HG03064 (cell line): ENCODE results near the gene DENND10.
"Not testable (repeated sequence)": the region's sequence is repeated elsewhere in the genome, so short reads cannot be mapped to it uniquely, and the experiment has no call there.

Experiments used
- ATAC-seq: cut with Tn5 transposase; IDR thresholded peaks from one replicate; pipeline ENCODE4 v1.9.1; 2021; ENCODE audit warnings: low read depth; ENCODE audit not compliant: unreplicated experiment

The DENND10 gene

DNA sequence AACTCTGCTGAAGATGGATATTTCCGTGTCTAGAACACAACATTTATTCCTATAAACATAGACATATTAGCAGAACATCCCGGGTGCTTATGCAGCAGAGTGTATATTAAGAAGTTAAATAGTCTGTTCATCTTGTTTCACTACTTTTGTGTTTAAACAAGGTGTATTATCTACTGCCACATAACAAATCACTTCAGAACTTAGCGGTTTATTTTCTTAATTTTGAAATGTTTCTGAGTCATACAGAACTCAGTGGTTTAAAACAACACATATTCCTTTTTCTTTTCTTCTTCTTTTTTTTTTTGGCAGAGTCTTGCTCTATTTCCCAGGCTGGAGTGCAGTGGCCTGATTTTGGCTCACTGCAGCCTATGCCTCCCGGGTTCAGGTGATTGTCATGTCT, 25.8 kb downstream of the DENND10 start:
- ATAC-seq: no peak

- ATAC-seq: peak; percentile 72
Observed at GRCh38 chr10:119131512-119132240, 27.8 kb downstream of the DENND10 start.

- ATAC-seq: no peak
Observed at GRCh38 chr10:119132521-119133345, 28.8 kb downstream of the DENND10 start.

DNA sequence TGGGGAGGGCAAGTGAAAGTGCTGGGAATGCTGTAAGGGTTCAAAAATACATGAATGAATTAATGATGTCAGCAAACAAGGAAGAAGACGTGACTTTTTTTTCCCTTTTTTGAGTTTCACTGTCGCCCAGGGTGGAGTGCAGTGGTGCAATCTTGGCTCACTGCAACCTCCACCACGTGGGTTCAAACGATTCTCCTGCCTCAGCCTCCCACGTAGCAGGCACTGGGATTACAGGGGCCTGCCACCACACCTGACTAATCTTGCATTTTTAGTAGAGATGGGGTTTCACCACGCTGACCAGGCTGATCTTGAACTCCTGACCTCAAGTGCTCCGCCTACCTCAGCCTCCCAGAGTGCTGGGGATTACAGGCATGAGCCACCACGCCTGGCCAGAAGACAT, 30.0 kb downstream of the DENND10 start:
- no peak for ATAC-seq

DNA sequence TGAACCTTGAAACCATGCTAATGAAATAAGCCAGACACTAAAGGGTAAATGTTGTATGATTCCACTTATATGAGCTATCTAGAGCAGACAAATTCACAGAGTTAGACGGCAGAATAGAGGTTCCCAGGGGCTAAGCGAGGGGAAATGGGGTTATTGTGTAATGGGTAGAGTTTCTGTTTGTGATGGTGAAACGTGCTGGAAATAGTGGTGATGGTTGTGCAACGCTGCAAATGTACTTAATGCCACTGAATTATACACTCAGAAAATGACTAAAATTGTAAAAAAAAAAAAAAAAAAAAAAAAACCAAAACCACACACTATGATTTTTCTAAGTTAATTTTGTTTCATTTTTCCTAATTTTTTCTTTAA, 31.6 kb downstream of the DENND10 start:
- no peak for ATAC-seq

DNA sequence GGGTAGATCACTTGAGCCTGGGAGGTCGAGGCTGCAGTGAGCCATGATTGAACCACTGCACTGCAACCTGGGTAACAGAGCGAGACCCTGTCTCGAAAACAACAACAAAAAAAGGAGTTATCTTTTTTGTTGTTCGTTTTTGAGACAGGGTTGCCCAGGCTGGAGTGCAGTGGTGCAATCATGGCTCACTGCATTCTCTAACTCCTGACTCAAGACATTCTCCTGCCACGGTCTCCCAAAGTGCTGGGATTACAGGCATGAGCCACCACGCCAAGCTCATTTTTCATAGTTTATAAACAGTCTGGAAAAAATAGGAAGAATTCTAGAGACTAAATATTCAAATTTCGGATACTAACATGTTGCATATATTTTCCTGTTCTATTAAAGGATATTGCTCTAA, 32.2 kb downstream of the DENND10 start:
- no peak for ATAC-seq

DNA sequence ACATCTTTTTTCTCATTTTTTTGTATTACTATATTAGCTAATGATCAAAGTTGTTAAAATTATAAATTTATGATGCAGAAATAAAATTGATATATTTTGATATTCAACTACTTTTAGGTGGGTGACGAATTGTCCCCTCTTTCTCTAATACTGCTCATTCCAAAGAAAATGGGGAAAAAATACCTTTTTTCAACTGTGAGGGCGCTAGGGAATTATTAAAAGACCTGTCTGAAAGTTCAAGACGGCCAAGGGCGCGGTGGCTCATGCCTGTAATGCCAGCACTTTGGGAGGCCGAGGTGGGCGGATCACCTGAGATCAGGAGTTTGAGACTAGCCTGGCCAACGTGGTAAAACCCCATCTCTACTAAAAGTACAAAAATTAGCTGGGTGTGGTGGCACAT, 34.0 kb downstream of the DENND10 start:
- ATAC-seq: not testable (repeated sequence)

DNA sequence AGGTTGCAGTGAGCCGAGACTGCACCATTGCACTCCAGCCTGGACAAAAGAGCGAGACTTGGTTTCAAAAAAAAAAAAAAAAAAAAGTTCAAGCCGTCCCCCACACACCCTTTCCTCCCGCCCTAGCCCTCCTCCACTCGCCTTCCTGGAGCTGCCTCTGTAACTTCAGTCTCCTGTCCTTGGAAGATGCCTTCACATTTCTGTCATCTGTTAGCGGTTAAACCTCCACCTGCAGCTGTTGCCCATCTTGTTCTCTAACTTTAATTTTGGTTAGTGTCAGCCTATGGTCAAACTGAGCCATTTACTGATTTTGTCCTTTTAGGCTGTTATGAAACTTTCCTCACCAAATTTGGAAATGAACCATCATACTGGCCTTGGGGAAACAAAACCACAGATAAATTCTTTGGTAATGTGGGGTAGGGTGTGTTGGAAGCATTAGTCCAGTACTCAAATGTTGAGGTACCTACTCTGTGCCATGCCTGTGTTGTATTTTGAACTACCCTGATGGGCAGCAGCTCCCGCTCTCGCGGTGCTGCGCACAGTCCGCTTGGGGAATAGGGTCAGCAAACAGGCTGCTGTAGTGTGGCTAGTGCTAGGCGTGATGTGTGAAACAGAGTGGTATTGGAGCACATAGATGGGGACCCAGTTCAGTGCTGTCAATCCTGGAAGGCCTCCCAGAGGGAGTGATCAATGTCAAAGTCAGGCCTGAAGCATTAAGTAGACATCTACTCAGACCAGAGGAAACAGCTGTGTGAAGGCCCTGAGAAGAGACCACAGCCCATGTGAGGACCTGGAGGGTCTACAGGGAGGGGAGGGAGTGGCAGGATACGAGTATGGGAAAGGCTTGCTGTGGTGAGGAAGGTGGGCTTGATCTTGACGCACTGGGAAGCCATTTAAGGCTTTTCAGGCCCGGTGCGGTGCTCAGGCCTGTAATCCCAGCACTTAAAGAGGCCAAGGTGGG, 34.7 kb downstream of the DENND10 start:
- ATAC-seq: no peak

DNA sequence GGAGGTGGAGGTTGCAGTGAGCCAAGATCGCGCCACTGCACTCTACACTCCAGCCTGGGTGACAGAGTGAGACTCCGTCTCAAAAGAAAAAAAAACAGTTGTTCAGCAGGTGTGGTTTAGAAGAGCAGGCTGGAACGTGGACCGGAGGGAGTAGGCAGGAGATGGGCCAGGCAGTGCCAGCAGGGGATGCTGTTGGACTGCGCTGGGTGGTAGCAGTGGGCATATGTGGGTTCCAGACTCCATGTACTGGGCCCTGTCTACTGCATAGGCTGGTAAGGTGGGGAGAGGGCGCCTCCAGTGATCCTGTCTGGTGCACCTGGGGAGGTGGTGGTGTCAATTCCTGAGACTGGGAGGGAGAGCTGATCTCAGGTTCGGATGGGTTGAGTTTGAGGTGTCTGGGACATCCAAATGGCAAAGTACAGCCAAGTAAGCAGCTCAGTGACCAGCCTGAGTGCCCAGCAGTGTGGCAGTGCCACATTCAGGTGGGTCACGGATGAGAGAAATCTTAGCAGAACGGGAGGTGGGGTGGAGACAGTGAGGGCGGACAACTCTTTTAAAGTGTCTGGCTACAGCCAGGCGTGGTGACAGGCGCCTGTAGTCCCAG, 35.7 kb downstream of the DENND10 start:
- ATAC-seq: no peak

DNA sequence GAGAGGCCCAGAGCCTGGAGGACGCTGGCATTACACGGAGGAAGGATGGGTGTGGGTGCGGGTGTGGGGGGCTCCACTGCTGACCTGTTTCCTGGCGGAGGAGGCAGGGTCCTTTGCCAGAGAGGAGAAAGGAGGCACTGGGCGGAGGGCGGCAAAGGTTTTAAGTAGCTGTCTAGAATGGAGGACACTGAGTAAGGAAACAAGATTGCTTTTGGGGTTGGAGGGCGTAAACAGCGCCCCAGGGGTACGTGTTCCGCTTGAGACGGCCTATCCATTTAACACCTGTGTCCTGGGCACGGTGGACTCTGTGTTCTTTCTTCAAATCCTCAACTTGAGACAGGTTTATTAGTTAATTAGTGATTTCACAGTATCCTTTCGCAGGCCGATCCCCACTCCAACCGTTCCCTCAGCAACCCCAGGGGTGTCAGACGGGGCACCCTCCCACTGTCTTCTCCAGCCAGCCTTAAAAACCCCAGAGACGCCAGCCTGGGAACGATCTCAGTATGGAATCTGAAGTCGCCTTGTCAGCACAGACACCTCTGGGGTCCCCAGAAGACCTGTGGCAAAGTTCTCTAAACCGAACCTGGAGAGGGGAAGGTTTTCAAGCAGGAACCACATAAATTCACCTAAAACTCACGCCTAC, 36.8 kb downstream of the DENND10 start:
- no peak for ATAC-seq

- no peak for ATAC-seq
Observed at GRCh38 chr10:119143657-119144056, 39.7 kb downstream of the DENND10 start.

DNA sequence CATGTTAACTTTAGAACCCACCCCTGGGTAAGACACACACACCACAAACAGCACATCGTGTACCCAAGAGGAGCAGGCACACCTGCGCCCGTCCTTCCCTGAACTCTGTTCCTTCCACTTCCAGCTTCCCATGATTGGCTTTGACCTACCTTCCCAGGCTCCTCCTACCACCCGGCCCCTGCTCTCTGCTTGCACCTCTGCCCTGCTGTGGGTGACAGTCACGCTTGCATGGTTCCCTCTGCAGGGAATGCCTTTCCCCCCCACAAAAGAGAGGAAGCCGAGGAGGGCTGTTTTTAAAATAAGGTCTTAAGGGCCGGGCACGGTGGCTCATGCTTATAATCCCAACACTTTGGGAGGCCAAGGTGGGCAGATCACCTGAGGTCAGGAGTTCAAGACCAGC, 45.2 kb downstream of the DENND10 start:
- ATAC-seq: no peak

DNA sequence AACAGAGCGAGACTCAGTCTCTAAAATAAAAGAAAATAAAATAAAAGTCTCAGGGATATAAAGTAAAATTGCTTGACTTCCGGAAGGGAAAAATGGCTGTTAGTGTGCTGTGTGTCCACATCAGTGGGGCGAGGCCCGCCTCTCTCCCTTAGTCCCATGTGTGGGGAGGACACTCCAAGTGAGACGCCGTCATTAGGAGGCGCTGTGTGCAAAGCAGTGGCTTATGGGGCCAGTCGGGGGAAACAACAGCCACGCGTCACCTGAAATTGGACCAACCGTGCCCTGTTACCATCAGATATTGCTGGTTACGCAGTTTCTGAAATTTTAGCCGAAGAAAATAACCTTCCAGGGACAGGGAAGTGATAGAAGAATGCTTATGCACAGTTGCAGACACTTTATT, 45.8 kb downstream of the DENND10 start:
- ATAC-seq: no peak

- not testable (repeated sequence) for ATAC-seq
Observed at GRCh38 chr10:119151601-119152000, 47.7 kb downstream of the DENND10 start.

GRCh38 chr10:119153041-119153440, 49.1 kb downstream of the DENND10 start:
- no peak for ATAC-seq

DNA sequence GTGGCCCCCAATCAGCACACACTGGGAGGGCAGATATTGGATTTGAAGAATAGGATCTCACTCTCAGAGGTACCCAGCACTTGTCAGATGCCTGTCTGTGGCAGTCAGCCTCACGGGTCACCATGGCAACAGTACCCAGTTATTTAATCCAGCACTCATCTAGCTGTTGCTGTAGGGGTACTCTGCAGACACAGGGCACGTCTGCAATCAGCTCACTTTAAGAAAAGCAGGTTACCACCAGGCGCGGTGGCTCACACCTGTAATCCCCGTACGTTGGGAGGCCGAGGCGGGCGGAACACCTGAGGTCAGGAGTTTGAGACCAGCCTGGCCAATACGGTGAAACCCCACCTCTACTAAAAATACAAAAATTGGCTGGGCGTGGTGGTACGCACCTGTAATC, 49.7 kb downstream of the DENND10 start:
- no peak for ATAC-seq

DNA sequence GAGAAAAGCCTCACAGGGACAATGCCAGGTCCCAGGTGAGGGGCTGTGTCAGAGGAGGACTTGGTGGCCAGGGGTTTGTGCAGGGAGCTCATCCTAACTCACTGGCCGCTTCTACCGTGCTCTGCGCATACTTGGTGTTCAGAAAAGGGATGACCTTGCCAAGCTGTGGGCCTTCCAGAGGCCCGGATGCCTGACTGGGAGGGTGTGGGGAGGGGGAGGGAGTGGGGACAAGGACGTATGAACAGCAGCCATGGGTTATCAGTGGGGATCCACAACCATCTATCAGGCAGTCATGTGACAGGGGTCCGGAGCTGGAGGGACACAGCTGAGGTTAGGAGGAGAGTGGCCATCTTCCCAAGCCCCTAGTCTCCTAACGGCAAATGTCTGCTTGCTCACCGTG, 55.4 kb downstream of the DENND10 start:
- ATAC-seq: no peak

- no peak for ATAC-seq
Observed at GRCh38 chr10:119161680-119162451, 58.0 kb downstream of the DENND10 start.

- ATAC-seq: no peak
Observed at GRCh38 chr10:119162452-119163092, 58.7 kb downstream of the DENND10 start.
